Lower leg skin (tissue), 3 donors: ENCODE measurements around the gene SF3B1.

Source experiments
- CTCF ChIP-seq, 3 donors: fragments of 450-650 bp; IDR thresholded peaks; one replicate each; pipeline ENCODE4 v1.5.1; 2016; ENCODE audit warnings: antibody characterized with exemption in 3 of 3, mild to moderate bottlenecking in 3 of 3, moderate library complexity in 2 of 3
- POLR2A ChIP-seq, 2 donors: fragments of 450-650 bp; IDR thresholded peaks; one replicate each; pipeline ENCODE4 v1.6.1; 2016 to 2017; ENCODE audit warnings: antibody characterized with exemption in 2 of 2, mild to moderate bottlenecking in 1 of 2, moderate library complexity in 1 of 2

- TF ChIP-seq POLR2A (IDR thresholded peaks at IDR 0.05) = no peak
- TF ChIP-seq CTCF (IDR thresholded peaks at IDR 0.05) = no peak
Measured at GRCh38 chr2:197388866-197389587, 45.8 kb downstream of the SF3B1 start.
